WTC11 (cell line): ENCODE measurements around the gene AQP3.
"Not testable (repeated sequence)": the region's sequence is repeated elsewhere in the genome, so short reads cannot be mapped to it uniquely, and the experiment has no call there.

Experiments
- CBFB ChIP-seq: sonication (generic); formaldehyde crosslinking; IDR thresholded peaks from 2 replicates; pipeline ENCODE4 v1.8.1; 2022; ENCODE audit warnings: mild to moderate bottlenecking, low read depth, missing genetic modification reagents
- CREB1 ChIP-seq: sonication (generic); formaldehyde crosslinking; IDR thresholded peaks from 2 replicates; pipeline ENCODE4 v1.8.0; 2023; ENCODE audit warnings: mild to moderate bottlenecking, missing genetic modification reagents
- CTCF ChIP-seq: fragments of 200-600 bp; IDR thresholded peaks from 2 replicates; pipeline ENCODE4 v1.8.0; 2022; ENCODE audit warnings: antibody characterized with exemption
- ELF4 ChIP-seq: sonication (generic); formaldehyde crosslinking; IDR thresholded peaks from 2 replicates; pipeline ENCODE4 v1.8.1; 2022; ENCODE audit warnings: low read depth, mild to moderate bottlenecking, moderate library complexity, missing genetic modification reagents
- GABPB1 ChIP-seq: sonication (generic); formaldehyde crosslinking; IDR thresholded peaks from 2 replicates; pipeline ENCODE4 v1.8.1; 2023; ENCODE audit warnings: mild to moderate bottlenecking, missing genetic modification reagents
- JUN ChIP-seq: sonication (generic); formaldehyde crosslinking; IDR thresholded peaks from 2 replicates; pipeline ENCODE4 v1.8.0; 2023; ENCODE audit warnings: mild to moderate bottlenecking, missing genetic modification reagents
- TEAD4 ChIP-seq: sonication (generic); formaldehyde crosslinking; IDR thresholded peaks from 2 replicates; pipeline ENCODE4 v1.8.0; 2022; ENCODE audit warnings: mild to moderate bottlenecking, missing genetic modification reagents
- ZNF121 ChIP-seq: sonication (generic); formaldehyde crosslinking; IDR thresholded peaks from 2 replicates; pipeline ENCODE4 v1.8.0; 2023; ENCODE audit warnings: missing genetic modification reagents
- ZNF138 ChIP-seq: sonication (generic); formaldehyde crosslinking; conservative IDR thresholded peaks from 2 replicates; pipeline ENCODE4 v1.8.1; 2022; ENCODE audit warnings: mild to moderate bottlenecking, moderate library complexity, missing genetic modification reagents
- ZSCAN18 ChIP-seq: fragments of 250-450 bp; sonication (Bioruptor Pico); IDR thresholded peaks from 2 replicates; pipeline ENCODE4 v2.1.2; 2022; ENCODE audit warnings: mild to moderate bottlenecking, moderate library complexity
- TF ChIP-seq, protein P1 (sequence below): sonication (generic); formaldehyde crosslinking; IDR thresholded peaks from 2 replicates; pipeline ENCODE4 v1.8.0; 2022; ENCODE audit warnings: mild to moderate bottlenecking, missing genetic modification reagents

DNA sequence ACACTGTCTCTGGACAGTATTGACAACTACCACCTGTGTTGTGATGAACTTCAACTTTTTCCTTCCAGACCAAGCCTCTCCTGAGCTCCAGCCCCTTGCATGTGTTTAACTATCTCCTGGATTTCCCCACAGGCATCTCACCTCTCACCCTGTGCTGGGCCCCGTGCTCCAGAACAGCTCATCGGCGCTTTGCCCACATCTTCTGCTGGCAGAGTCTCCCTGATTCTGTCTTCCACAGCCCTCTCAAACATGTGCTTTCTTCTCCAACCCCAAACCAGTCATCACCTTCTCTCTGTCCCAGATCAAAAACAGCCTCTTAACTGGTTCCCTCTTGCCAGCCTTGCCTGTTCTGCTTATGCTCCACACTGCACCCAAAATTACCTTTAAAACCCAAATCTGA lies 53.4 kb downstream of the AQP3 start:
- TF ChIP-seq CREB1 (CRISPR knock-in tag); CTCF; TEAD4 (CRISPR knock-in tag); ELF4; CBFB (CRISPR knock-in tag); ZSCAN18 (CRISPR knock-in tag); ZNF138 (CRISPR knock-in tag); GABPB1 (CRISPR knock-in tag); ZNF121 (CRISPR knock-in tag); JUN: not testable (repeated sequence)
- TF ChIP-seq, protein P1, sequence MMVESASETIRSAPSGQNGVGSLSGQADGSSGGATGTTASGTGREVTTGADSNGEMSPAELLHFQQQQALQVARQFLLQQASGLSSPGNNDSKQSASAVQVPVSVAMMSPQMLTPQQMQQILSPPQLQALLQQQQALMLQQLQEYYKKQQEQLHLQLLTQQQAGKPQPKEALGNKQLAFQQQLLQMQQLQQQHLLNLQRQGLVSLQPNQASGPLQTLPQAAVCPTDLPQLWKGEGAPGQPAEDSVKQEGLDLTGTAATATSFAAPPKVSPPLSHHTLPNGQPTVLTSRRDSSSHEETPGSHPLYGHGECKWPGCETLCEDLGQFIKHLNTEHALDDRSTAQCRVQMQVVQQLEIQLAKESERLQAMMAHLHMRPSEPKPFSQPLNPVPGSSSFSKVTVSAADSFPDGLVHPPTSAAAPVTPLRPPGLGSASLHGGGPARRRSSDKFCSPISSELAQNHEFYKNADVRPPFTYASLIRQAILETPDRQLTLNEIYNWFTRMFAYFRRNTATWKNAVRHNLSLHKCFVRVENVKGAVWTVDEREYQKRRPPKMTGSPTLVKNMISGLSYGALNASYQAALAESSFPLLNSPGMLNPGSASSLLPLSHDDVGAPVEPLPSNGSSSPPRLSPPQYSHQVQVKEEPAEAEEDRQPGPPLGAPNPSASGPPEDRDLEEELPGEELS (CRISPR knock-in tag), result not testable (repeated sequence)
